Measurements from ENCODE around the gene MLLT3.
"Not testable (repeated sequence)": the region's sequence is repeated elsewhere in the genome, so short reads cannot be mapped to it uniquely, and the experiment has no call there.

MLLT3 gene

GRCh38 chr9:20622330-20623020 lies at the start of gene MLLT3:
Gene MLLT3 (minus strand): TSS chr9:20622499.
- DNase-seq = peak; percentile 94

GRCh38 chr9:20671635-20672034 lies 49.3 kb upstream of the MLLT3 start:
- DNase-seq = no peak

- no peak for DNase-seq
These were observed 48.1 kb upstream of the MLLT3 start for GRCh38 chr9:20670395-20670794.

- DNase-seq = no peak
These were observed 42.2 kb upstream of the MLLT3 start for GRCh38 chr9:20664501-20664900.

- DNase-seq = no peak
These were observed 40.8 kb upstream of the MLLT3 start for GRCh38 chr9:20663133-20663532.

GRCh38 chr9:20662156-20662555 lies 39.9 kb upstream of the MLLT3 start:
- no peak for DNase-seq

- no peak for DNase-seq
These were observed 37.2 kb upstream of the MLLT3 start for GRCh38 chr9:20659474-20659967.

- DNase-seq = peak; percentile 15
These were observed 36.6 kb upstream of the MLLT3 start for GRCh38 chr9:20658677-20659473.

- not testable (repeated sequence) for DNase-seq
These were observed 36.0 kb upstream of the MLLT3 start for GRCh38 chr9:20658246-20658667.

- no peak for DNase-seq
These were observed 29.6 kb upstream of the MLLT3 start for GRCh38 chr9:20651939-20652338.

GRCh38 chr9:20650750-20651299 lies 28.5 kb upstream of the MLLT3 start:
- no peak for DNase-seq

GRCh38 chr9:20650313-20650712 lies 28.0 kb upstream of the MLLT3 start:
- no peak for DNase-seq

GRCh38 chr9:20649381-20649780 lies 27.1 kb upstream of the MLLT3 start:
- DNase-seq = no peak

- DNase-seq = no peak
These were observed 24.4 kb upstream of the MLLT3 start for GRCh38 chr9:20646656-20647055.

- DNase-seq = no peak
These were observed 21.4 kb upstream of the MLLT3 start for GRCh38 chr9:20643660-20644059.

GRCh38 chr9:20642045-20642444 lies 19.7 kb upstream of the MLLT3 start:
- DNase-seq = no peak

- DNase-seq = peak; percentile 78
These were observed 18.3 kb upstream of the MLLT3 start for GRCh38 chr9:20640331-20641187.

GRCh38 chr9:20636888-20637440 lies 14.7 kb upstream of the MLLT3 start:
- DNase-seq = no peak

GRCh38 chr9:20634895-20635294 lies 12.6 kb upstream of the MLLT3 start:
- DNase-seq = no peak

GRCh38 chr9:20632705-20633104 lies 10.4 kb upstream of the MLLT3 start:
- no peak for DNase-seq

GRCh38 chr9:20630241-20630943 lies 8.1 kb upstream of the MLLT3 start:
- no peak for DNase-seq

- DNase-seq = no peak
These were observed 2.7 kb upstream of the MLLT3 start for GRCh38 chr9:20625003-20625349.
